Body of pancreas (tissue), 4 donors: Measurements from ENCODE around the gene ITGAX. TPM values are rescaled to one million over a fixed set of nuclear protein-coding genes. Genes with fewer than 3 reads are reported as not detected.
"Not testable (repeated sequence)": the region's sequence is repeated elsewhere in the genome, so short reads cannot be mapped to it uniquely, and the experiment has no call there.

ENCODE experiments used
- ATAC-seq: fragments of 150-250 bp; one replicate; pipeline ENCODE4 v1.9.1; 2016
- DNase-seq, 4 donors: peaks; one replicate each; pipeline ENCODE4 v3.0.0-alpha.2; 2019
- H3K27ac ChIP-seq, 4 donors: fragments of 200-600 bp; sonication (generic); 1 replicate in 3 of 4; 2 replicates in 1 of 4; pipeline versions ENCODE4 v1.5.1 to v1.6.1; 2016 to 2019; ENCODE audit warnings: mild to moderate bottlenecking in 1 of 4, mixed read lengths in 1 of 4, moderate library complexity in 1 of 4
- H3K27me3 ChIP-seq, 2 donors: fragments of 200-600 bp; sonication (generic); one replicate each; pipeline ENCODE4 v1.6.0; 2016; ENCODE audit warnings: mild to moderate bottlenecking in 1 of 2
- H3K36me3 ChIP-seq, 2 donors: fragments of 200-600 bp; sonication (generic); replicated peaks in 1 of 2; 2 replicates each; pipeline ENCODE4 v1.5.1; 2016; ENCODE audit warnings: low read depth in 2 of 2; ENCODE audit not compliant: insufficient read depth in 1 of 2
- H3K4me1 ChIP-seq: fragments of 200-600 bp; sonication (generic); one replicate; pipeline ENCODE4 v1.6.0; 2016
- H3K4me3 ChIP-seq, 2 donors: fragments of 200-600 bp; sonication (generic); 1 replicate in 1 of 2; 2 replicates in 1 of 2; pipeline ENCODE4 v1.5.1; 2016 to 2019
- H3K9me3 ChIP-seq, 3 donors: fragments of 200-600 bp; sonication (generic); 1 replicate in 2 of 3; 2 replicates in 1 of 3; pipeline ENCODE4 v1.5.1; 2016
- POLR2A ChIP-seq, 3 donors: fragments of 450-650 bp; IDR thresholded peaks; one replicate each; pipeline ENCODE4 v1.6.1; 2016; ENCODE audit warnings: antibody characterized with exemption in 3 of 3, mild to moderate bottlenecking in 2 of 3
- WGBS, 2 donors: methylation state at CpG; one replicate each; pipeline ENCODE4 v1.1.5; 2017; 5-methylcytosine and 5-hydroxymethylcytosine counted together
- intact Hi-C: fragments of 100-400 bp; cut with DNase I; formaldehyde crosslinking; loops from one replicate; pipeline ENCODE4 v1.15.1; 2023
- total RNA-seq, 2 donors: library from RNA; depleted of rRNA; stranded (reverse); fragments of >200 nt; gene quantifications; one replicate each; pipeline ENCODE4 v1.1.0, GENCODE V29; 2016
- TF ChIP-seq, protein P1 (sequence below), 7 experiments: fragments of 450-650 bp in 4 of 7; fragments of 200-600 bp in 3 of 7; sonication (generic) in 3 of 7; IDR thresholded peaks; one replicate each; pipeline ENCODE4 v1.5.1; 2016 to 2019; ENCODE audit warnings: antibody characterized with exemption in 7 of 7

ITGAX gene
- 1 to 10 TPM; 3.0 to 8.6 TPM for total RNA-seq

DNA sequence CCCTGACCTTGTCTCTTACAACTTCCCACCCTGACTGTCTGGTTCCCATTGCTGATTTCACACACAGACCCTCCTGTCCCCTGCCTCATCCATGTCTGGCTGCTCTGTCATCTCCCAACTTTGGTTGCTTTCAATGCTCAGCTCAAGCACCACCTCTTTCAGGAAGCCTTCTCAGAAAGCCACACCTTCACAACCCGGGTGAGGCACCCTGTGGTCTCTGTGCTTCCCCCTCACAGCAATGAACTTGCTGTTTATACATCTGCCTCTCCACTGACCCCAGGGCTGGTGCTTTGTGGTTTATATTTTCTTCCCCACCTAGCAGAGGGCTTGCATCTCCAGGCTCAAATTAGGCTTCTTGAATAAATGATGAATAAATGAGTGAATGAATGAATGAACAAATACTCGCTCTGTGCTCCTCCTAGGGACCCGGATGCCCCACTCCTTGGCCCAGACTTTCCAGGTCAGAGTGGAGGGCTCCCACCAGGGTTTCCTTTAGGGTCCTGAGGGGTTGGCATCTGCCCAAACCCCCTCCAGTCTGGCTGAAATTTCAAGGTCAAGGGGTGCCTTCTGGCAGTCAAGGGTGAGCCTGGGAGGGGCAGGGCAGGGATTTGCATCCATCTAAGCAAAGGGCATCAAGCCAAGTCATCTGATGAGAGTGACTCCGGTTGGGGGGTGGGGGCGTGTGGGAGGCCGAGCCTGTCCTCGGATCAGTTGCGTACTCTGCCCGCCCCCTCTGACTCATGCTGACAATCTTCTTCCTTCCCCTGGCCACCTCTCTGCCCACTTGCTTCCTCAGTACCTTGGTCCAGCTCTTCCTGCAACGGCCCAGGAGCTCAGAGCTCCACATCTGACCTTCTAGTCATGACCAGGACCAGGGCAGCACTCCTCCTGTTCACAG is at the start of gene ITGAX:
Gene ITGAX (plus strand): TSS at position 783 of the 898 bp plus-strand sequence. CDS start 79 bp downstream, at position 862.
- WGBS, 2 donors: 32 to 34% methylated on average over 10 of the region's 10 CpGs
- no peaks in the 10 kb centered on the region for H3K9me3 ChIP-seq
- no peaks in the 10 kb centered on the region for H3K4me1 ChIP-seq
- TF ChIP-seq, protein P1, sequence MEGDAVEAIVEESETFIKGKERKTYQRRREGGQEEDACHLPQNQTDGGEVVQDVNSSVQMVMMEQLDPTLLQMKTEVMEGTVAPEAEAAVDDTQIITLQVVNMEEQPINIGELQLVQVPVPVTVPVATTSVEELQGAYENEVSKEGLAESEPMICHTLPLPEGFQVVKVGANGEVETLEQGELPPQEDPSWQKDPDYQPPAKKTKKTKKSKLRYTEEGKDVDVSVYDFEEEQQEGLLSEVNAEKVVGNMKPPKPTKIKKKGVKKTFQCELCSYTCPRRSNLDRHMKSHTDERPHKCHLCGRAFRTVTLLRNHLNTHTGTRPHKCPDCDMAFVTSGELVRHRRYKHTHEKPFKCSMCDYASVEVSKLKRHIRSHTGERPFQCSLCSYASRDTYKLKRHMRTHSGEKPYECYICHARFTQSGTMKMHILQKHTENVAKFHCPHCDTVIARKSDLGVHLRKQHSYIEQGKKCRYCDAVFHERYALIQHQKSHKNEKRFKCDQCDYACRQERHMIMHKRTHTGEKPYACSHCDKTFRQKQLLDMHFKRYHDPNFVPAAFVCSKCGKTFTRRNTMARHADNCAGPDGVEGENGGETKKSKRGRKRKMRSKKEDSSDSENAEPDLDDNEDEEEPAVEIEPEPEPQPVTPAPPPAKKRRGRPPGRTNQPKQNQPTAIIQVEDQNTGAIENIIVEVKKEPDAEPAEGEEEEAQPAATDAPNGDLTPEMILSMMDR (IDR thresholded peaks at IDR 0.05): no peak
- peak in 1 of 3 donors; percentile 66 for TF ChIP-seq POLR2A (IDR thresholded peaks at IDR 0.05)
- H3K27ac ChIP-seq: peak within 1 kb of the TSS in 1 of 4 donors; percentile 65
- H3K36me3 ChIP-seq: no peaks in the 10 kb centered on the region
- no peak for ATAC-seq
- DNase-seq: peak; percentile 23 to 84 (median 30)
- intact Hi-C loops: no loop called here
- H3K27me3 ChIP-seq: no peaks in the 10 kb centered on the region
- H3K4me3 ChIP-seq: no peak within 1 kb of the TSS

DNA sequence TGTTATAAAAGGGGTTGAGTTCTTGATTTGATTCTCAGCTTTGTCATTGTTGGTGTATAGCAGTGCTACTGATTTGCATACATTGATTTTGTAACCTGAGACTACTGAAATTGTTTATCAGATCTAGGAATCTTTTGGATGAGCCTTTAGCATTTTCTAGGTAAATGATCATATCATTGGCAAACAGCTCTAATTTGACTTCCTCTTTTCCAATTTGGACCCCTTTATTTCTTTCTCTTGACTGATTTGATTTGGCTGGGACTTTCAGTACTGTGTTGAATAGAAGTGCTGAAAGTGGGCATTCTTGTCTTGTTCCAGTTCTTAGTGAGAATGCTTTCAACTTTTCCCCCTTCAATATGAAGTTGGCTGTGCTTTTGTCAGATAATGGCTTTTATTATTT is 49.8 kb upstream of the ITGAX start:
- ATAC-seq: no peak
- intact Hi-C loops: no loop called here
- no peaks in the 10 kb centered on the region for H3K4me1 ChIP-seq

DNA sequence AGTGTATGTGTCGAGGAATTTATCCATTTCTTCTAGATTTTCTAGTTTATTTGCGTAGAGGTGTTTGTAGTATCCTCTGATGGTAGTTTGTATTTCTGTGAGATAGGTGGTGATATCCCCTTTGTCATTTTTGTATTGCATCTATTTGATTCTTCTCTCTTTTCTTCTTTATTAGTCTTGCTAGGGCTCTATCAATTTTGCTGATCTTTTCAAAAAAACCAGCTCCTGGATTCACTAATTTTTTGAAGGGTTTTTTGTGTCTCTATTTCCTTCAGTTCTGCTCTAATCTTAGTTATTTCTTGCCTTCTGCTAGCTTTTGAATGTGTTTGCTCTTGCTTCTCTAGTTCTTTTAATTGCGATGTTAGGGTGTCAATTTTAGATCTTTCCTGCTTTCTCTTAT is 46.6 kb upstream of the ITGAX start:
- H3K27me3 ChIP-seq, H3K9me3 ChIP-seq, intact Hi-C loops, ATAC-seq, DNase-seq, H3K4me1 ChIP-seq, H3K36me3 ChIP-seq, H3K27ac ChIP-seq, H3K4me3 ChIP-seq: not testable (repeated sequence)
- WGBS, 2 donors: 67 to 77% methylated on average over 2 to 3 of the region's 3 CpGs

More for the DNA sequence above, 49.8 kb upstream of the ITGAX start:
- Histone ChIP-seq H3K9me3 (peaks cover 0 to 4% (median 0%) of the 10 kb centered on the region in 3 donors), H3K36me3 (no peaks in the 10 kb centered on the region), H3K4me3 (no peak overlapping the region), H3K27ac (no peak overlapping the region), H3K27me3 (no peaks in the 10 kb centered on the region)
- no peak for DNase-seq
- TF ChIP-seq POLR2A (IDR thresholded peaks at IDR 0.05): no peak
- TF ChIP-seq, protein P1 (IDR thresholded peaks at IDR 0.05): no peak

DNA sequence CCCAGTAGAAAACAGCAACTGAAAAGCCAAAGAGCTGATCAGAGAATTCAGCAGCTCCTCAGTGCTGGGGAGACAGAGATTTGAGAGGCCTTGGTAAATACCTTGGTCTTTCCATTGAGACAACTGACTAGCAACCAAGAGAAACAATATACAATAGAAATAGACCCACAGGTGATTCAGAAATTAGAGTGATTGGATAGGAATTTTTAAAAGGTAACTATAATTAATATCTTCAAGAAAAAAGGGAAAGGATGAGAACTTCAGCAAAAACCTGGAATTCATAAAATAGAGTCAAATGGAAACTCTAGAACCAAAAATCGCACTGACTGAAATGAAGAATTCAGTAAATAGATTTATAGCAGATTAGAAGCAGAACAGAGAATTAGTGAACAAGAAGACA is 32.5 kb upstream of the ITGAX start:
- TF ChIP-seq, protein P1 (IDR thresholded peaks at IDR 0.05): no peak
- TF ChIP-seq POLR2A (IDR thresholded peaks at IDR 0.05): no peak
- ATAC-seq (no peak), DNase-seq (no peak)
- peaks cover 0 to 8% (median 0%) of the 10 kb centered on the region in 3 donors for H3K9me3 ChIP-seq
- H3K27me3 ChIP-seq: no peaks in the 10 kb centered on the region
- H3K36me3 ChIP-seq: no peaks in the 10 kb centered on the region
- H3K4me1 ChIP-seq: no peaks in the 10 kb centered on the region
- no peak overlapping the region for H3K27ac ChIP-seq
- WGBS, 2 donors: 58 to 79% methylated on average over 1 of the region's 1 CpG
- intact Hi-C loops: no loop called here
- H3K4me3 ChIP-seq: no peak overlapping the region

DNA sequence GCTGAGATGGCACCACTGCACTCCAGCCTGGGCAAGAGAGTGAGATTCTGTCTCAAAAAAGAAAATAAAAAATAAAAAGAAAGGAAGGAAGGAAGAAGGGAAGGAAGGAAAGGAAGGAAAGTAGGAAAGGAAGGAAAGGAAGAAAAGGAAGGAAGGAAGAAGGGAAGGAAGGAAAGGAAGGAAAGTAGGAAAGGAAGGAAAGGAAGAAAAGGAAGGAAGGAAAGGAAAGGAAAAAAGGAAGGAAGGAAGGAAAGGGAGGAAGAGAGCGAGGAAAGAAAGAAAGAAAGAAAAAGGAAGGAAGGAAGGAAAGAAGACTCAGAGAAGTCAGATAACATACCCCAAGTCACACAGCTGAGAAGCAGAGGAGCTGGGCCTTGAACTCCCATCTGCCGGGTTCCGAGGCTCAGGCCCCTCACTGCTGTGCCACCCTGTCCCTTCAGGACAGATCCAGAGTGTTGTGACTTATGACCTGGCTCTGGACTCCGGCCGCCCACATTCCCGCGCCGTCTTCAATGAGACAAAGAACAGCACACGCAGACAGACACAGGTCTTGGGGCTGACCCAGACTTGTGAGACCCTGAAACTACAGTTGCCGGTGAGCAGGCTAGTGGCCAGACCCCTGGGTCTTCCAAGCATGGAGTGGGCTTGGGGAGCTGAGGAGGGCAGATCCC is 30.9 kb upstream of the ITGAX start:
- WGBS, 2 donors: 67 to 84% methylated on average over 10 of the region's 10 CpGs
- H3K36me3 ChIP-seq: no peaks in the 10 kb centered on the region
- no peaks in the 10 kb centered on the region for H3K9me3 ChIP-seq
- intact Hi-C loops: no loop called here
- ATAC-seq (no peak), DNase-seq (no peak)
- no peaks in the 10 kb centered on the region for H3K4me1 ChIP-seq
- TF ChIP-seq POLR2A (IDR thresholded peaks at IDR 0.05): no peak
- TF ChIP-seq, protein P1 (IDR thresholded peaks at IDR 0.05): no peak
- no peak overlapping the region for H3K4me3 ChIP-seq
- H3K27ac ChIP-seq: no peak overlapping the region
- no peaks in the 10 kb centered on the region for H3K27me3 ChIP-seq
